NOMO-1 treated with DMSO at 0.1 percent for 48 hours (cell line): ENCODE results near the gene LONP2.
A peak's percentile ranks its signal among the peaks of the same experiment; 100 is the strongest.
"Not testable (repeated sequence)": the region's sequence is repeated elsewhere in the genome, so short reads cannot be mapped to it uniquely, and the experiment has no call there.

Experiments used
- DNase-seq: peaks from one replicate; lab custom pipeline; 2025; ENCODE audit not compliant: unreplicated experiment; lab: John Stamatoyannopoulos, UW

Gene LONP2

DNA sequence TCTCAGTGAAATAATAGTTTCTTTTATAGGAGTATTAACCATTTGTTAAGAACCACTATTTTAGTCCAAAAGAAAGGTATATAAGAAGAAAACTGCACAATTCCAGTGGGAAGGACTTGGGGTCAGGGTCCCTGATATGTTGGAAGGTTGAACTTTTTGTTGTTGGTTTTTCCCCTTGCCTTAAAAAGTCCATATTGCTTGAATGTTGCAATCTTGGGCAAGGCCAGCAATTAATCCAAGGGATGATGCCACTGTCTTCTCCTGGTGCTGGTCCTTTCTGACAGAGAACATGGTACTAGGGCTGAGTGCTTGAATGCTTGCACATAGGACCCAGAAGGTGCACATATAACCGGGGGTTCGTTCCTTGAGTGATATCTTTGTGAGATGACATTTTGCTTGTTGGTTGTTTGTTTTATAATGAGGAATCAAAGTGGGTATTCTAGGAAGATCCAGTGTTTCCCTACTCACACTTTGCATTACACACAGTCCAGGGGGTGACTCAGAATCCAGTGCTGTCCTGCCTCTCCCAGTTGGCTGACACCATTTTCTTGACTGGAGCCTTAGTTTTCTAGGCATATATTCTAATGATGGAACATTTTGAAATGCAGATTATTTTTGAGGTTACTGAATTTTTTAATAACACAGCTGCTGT, 86.2 kb downstream of the LONP2 start:
- DNase-seq, result peak; percentile 0

DNA sequence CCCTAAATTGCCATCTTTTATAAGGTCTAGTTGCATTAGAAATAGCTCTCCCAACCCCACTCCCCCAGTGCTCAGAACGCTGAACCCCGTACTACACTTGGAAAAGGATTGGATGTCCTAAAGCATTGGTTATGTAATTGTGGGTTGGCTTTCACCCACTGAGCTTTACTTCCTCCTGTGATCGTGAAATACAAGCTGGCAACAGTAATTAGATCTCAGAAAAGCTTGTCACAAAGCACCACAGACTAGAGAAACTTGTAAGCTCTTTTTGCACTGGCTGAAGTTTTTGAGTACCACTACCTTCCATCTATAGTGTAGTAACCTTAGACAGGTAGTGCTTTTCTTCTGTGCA, 86.7 kb downstream of the LONP2 start:
- peak; percentile 69 for DNase-seq

- DNase-seq, result no peak
These were observed 88.9 kb downstream of the LONP2 start for GRCh38 chr16:48332978-48333377.

GRCh38 chr16:48334325-48334724, 90.2 kb downstream of the LONP2 start:
- no peak for DNase-seq

DNA sequence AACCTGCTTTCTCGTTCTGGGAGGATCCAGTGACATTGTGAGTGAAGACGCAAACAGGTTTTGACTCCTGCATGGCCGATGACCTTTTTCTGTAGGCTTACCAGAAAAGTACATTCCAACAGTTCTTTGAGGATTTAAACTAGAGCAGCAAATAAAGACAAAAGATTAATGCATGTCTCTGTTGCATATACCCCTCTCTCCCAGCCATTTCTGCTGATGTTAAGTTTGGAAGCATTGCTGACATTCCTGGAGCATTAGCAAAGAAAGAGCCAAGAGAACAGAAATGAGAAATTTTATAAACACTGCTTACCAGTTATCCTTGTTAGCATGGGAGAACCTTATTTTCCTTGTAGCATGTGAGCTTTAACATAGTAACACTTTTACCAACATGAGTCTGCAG, 91.9 kb downstream of the LONP2 start:
- no peak for DNase-seq

DNA sequence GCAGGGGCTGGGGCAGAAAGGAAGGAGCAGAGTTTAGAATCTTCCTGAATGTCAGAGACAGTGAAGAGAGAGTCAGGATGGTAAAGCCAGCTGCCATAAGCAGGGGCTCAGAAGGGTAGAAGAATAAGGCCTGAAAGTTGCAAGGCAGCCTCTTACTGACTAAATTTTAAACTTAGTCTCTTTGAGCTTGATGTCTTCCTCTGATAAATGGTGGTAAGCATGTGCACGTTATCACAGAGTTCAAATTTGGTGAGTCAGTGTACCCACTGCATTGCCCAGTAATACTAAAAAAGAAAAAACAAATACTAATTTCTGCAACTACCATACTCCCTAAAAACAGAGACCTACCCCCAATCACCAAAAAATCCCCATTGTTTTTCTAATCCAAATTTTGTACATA, 96.0 kb downstream of the LONP2 start:
- DNase-seq, result no peak

DNA sequence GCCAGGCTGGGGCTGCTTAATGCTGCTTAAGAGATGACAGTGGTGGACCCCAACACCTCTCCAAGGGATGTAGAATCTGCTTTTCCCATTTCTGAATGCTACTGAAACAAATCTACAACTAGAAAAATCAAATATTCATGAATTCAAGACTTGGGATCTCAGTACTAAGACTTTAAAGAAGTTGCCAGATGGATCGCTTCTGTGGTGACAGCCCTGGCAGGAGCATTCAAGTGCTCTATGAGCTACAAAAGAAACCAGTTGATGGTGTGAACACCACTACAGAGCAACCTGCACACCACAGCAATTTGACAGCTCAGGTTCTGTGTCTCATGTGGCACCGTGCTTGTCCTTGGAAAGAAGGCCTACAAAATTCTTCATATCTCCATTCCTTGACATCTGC, 98.5 kb downstream of the LONP2 start:
- DNase-seq, result no peak

DNA sequence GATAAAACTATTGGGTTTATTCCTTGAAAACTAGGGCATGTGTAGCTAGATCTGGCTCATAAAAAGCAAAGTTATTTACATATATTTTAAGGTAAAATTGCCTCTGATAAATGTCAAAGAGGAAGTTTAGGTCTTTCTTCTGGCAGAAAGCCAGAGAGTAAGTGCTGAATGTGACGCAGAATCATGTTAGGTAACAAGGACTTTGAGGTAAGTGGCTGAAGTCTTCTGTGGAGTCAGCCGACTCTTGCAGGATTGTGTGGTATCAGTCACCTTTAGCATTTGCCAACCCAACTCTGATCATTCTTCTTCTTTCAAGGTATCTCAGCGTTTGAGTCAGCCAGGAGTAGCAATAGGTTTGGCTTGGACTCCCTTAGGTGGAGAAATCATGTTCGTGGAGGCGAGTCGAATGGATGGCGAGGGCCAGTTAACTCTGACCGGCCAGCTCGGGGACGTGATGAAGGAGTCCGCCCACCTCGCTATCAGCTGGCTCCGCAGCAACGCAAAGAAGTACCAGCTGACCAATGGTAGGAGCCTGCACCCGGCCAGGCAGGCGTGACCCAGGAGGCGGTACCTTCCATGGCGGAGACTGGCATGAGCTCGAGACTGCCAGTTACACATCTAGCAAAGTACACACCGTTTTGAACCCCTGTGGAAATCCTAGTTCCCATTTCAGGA, 103.2 kb downstream of the LONP2 start:
- DNase-seq, result peak; percentile 74

DNA sequence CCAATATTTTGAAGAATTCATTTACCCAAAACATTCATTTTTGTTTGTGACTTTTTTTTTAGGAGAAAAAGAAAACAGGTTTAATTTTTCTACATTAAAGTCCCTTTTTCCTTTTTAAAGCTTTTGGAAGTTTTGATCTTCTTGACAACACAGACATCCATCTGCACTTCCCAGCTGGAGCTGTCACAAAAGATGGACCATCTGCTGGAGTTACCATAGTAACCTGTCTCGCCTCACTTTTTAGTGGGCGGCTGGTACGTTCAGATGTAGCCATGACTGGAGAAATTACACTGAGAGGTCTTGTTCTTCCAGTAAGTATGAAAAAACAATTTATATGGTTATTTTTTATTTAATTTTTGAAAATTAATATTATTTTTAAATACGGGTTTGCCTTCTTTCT, 103.9 kb downstream of the LONP2 start:
- DNase-seq, result no peak

- DNase-seq, result no peak
These were observed 106.6 kb downstream of the LONP2 start for GRCh38 chr16:48350736-48351135.

GRCh38 chr16:48352648-48353390, 108.7 kb downstream of the LONP2 start:
- no peak for DNase-seq

DNA sequence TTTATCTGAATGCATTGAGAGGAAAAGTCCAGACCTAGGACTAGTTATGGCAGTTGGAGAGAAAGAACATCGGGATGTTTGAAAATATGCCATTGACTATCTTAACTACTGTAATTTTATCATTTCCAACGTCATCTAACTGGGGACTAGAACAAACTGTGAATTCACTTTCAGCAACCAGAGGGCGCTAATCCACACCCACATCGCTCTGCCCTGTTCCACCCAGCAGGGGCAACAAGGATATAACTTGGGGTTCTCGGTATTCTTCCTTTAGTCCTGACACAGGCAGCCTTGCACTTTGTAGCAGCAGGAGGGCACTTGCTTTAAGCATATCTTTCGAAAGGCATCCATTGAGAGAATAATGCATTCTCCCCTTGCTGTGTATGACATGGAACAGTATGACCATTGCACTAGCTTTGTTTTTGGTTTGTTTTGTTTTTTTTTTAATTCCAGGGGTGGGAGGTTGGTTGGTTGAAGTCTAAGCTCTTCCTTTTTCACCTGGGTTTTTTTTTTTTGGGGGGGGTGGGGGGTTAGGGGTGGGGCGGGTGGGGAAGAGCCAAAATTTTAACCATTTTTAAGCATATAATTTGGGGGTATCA, 109.6 kb downstream of the LONP2 start:
- DNase-seq, result peak; percentile 80

GRCh38 chr16:48354385-48354784, 110.3 kb downstream of the LONP2 start:
- not testable (repeated sequence) for DNase-seq

DNA sequence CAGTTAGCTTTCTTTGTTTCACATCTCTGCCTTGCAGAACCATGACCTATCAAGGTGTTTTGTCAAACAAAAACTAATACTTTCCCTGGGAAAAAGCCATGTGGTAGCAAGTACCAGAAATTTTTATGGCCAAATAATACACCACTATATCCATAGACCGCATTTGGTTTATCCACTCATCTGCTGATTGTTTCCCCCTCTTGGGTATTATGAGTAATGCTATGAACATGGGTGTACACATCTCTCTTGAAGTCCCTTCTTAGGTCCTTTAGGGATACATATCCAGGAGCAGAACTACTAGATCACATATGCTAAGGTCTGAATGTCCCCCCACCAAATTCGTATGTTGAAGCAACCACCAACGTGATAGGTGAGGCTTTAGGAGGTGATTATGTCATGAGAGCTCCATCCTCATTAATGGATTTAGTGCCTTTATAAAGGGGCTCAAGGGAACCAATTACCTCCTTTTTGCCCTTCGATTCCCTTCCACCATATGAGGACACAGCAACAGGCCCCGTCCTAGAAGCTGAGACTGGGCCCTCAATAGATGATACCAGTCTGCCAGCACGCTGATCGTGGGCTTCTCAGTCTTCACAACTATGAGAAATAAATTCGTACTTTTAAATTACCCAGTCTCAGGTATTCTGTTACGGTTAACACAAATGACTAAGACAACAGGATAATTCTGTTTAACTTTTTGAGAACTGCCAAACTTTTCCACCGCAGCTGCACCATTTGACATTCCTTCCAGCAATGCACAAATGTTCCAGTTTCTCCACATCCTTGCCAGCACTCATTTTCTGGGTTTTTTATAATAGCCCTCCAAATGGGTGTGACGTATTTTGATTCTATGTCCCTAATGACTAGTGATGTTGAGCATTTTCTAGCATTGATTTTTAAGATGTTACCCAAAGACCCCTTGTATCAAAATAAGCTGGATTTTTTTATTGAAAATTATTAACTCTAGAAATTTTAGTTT, 111.1 kb downstream of the LONP2 start:
- DNase-seq, result no peak

GRCh38 chr16:48356633-48357376, 112.7 kb downstream of the LONP2 start:
- no peak for DNase-seq

- no peak for DNase-seq
These were observed 114.3 kb downstream of the LONP2 start for GRCh38 chr16:48358419-48358818.

- DNase-seq, result no peak
These were observed 115.9 kb downstream of the LONP2 start for GRCh38 chr16:48359983-48360382.

- no peak for DNase-seq
These were observed 116.9 kb downstream of the LONP2 start for GRCh38 chr16:48361012-48361411.

GRCh38 chr16:48361540-48362144, 117.5 kb downstream of the LONP2 start:
- DNase-seq, result no peak
